Mucosa of descending colon (tissue), 3 donors: ENCODE data around the gene TIMP2. TPM values are rescaled to one million over a fixed set of nuclear protein-coding genes. Genes with fewer than 3 reads are reported as not detected.

ENCODE experiments used
- ATAC-seq: fragments of 200-7000 bp; cut with Tn5 transposase; one replicate; pipeline ENCODE4 v1.9.1; 2020; ENCODE audit warnings: mild to moderate bottlenecking, moderate library complexity
- DNase-seq, 3 donors: peaks; one replicate each; pipeline ENCODE4 v3.0.0-alpha.2; 2020
- H3K36me3 ChIP-seq: fragments of 200-600 bp; one replicate; pipeline ENCODE4 v1.8.0; 2021; ENCODE audit warnings: low read depth, mild to moderate bottlenecking
- H3K4me1 ChIP-seq: fragments of 200-600 bp; one replicate; pipeline ENCODE4 v1.8.0; 2021; ENCODE audit warnings: low read depth, mild to moderate bottlenecking
- H3K4me3 ChIP-seq: fragments of 200-600 bp; one replicate; pipeline ENCODE4 v1.8.0; 2021; ENCODE audit warnings: mild to moderate bottlenecking
- H3K9me3 ChIP-seq: fragments of 200-600 bp; one replicate; pipeline ENCODE4 v1.8.0; 2021; ENCODE audit warnings: mild to moderate bottlenecking
- intact Hi-C, 2 donors: fragments of 100-400 bp; cut with DNase I in 1 of 2; cut with micrococcal nuclease in 1 of 2; formaldehyde crosslinking; loops; one replicate each; pipeline versions ENCODE4 v1.11.0 to v1.11.1; 2022; cut with DNase I, micrococcal nuclease
- total RNA-seq, 3 donors: library from RNA; stranded (reverse); fragmentation: NEBNext Ultra II Directional in 2 of 3; extraction: Animal tissue kit (Norgen Biotek cat#: 25700) in 2 of 3; gene quantifications; one replicate each; pipeline versions ENCODE4 v1.2.1 to v1.2.4, GENCODE V29; 2021 to 2023
- TF ChIP-seq, protein P1 (sequence below): fragments of 200-600 bp; IDR thresholded peaks from one replicate; pipeline ENCODE4 v1.8.0; 2022; ENCODE audit warnings: antibody characterized with exemption, mild to moderate bottlenecking
- donor health status: DM: no; HTN: no; CAD: no; lungs with moderate emphysema.
- donor health status: DM: no; HTN: no; CAD: no.
- donor health status: DM: no; HTN: yes; CAD: no.

Gene TIMP2
- total RNA-seq, 3 donors from 2014 or later, result 44.9 to 268 (median 91.3) TPM

DNA sequence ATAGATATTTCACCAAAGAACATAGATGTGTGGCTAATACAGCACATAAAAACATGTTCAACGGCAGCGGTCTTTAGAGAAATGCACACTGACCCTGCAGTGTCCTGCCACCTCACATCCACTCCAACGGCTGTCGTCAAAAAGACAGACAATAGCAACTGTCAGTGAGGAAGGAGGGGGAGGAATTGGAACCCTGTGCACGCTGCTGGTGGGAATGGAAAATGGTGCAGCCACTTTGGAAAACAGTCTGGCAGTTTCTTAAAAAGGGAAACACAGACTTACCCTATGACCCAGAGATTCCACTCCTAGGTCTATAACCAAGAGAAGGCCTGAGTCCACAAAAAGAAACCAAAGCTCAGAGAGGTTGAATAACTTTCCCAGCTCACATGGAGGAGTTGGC lies 29.9 kb downstream of the TIMP2 start:
- peaks cover 5% of the 10 kb centered on the region for H3K4me1 ChIP-seq

DNA sequence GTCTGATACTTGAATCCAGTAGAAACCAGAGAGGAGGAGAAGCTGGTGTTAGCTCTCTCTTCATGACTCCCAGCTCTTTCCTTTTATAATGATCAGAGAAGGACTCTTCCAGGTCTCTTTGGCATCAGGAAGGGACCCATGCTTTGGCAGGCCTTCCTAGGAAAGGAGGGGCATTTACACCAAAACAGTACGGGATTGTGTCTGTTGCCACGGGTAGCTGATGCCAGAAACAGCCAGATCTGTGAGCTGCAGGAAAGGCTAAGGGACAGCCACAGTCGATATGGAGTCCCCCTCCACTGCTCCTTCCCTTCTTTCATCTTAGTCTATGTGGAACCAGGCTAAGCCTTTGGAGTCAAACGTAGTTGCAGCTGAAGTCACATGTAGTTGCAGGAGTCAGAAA lies 31.5 kb downstream of the TIMP2 start:
- Histone ChIP-seq H3K9me3 (no peaks in the 10 kb centered on the region), H3K4me1 (peaks cover 9% of the 10 kb centered on the region), H3K36me3 (no peaks in the 10 kb centered on the region), H3K4me3 (no peak overlapping the region)
- TF ChIP-seq, protein P1, sequence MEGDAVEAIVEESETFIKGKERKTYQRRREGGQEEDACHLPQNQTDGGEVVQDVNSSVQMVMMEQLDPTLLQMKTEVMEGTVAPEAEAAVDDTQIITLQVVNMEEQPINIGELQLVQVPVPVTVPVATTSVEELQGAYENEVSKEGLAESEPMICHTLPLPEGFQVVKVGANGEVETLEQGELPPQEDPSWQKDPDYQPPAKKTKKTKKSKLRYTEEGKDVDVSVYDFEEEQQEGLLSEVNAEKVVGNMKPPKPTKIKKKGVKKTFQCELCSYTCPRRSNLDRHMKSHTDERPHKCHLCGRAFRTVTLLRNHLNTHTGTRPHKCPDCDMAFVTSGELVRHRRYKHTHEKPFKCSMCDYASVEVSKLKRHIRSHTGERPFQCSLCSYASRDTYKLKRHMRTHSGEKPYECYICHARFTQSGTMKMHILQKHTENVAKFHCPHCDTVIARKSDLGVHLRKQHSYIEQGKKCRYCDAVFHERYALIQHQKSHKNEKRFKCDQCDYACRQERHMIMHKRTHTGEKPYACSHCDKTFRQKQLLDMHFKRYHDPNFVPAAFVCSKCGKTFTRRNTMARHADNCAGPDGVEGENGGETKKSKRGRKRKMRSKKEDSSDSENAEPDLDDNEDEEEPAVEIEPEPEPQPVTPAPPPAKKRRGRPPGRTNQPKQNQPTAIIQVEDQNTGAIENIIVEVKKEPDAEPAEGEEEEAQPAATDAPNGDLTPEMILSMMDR, result no peak
- intact Hi-C loops, result no loop called here
- DNase-seq (no peak), ATAC-seq (no peak)

More for the DNA sequence above, 29.9 kb downstream of the TIMP2 start:
- H3K4me3 ChIP-seq, result no peak overlapping the region
- TF ChIP-seq, protein P1, result no peak
- no peak for ATAC-seq
- no peaks in the 10 kb centered on the region for H3K36me3 ChIP-seq
- DNase-seq, result no peak
- no peaks in the 10 kb centered on the region for H3K9me3 ChIP-seq
- intact Hi-C loops, result no loop called here

- H3K36me3 ChIP-seq, result no peaks in the 10 kb centered on the region
- H3K9me3 ChIP-seq, result no peaks in the 10 kb centered on the region
- DNase-seq (no peak), ATAC-seq (no peak)
- TF ChIP-seq, protein P1, result no peak
- intact Hi-C loops, result no loop called here
- no peak overlapping the region for H3K4me3 ChIP-seq
- peaks cover 9% of the 10 kb centered on the region for H3K4me1 ChIP-seq
These were observed 32.2 kb downstream of the TIMP2 start for GRCh38 chr17:78892936-78893379.

- H3K36me3 ChIP-seq, result no peaks in the 10 kb centered on the region
- DNase-seq (no peak), ATAC-seq (no peak)
- intact Hi-C loops, result no loop called here
- peaks cover 9% of the 10 kb centered on the region for H3K4me1 ChIP-seq
- TF ChIP-seq, protein P1, result no peak
- no peaks in the 10 kb centered on the region for H3K9me3 ChIP-seq
- H3K4me3 ChIP-seq, result no peak overlapping the region
These were observed 32.7 kb downstream of the TIMP2 start for GRCh38 chr17:78892520-78892919.

- no peaks in the 10 kb centered on the region for H3K9me3 ChIP-seq
- intact Hi-C loops, result no loop called here
- H3K4me3 ChIP-seq, result no peak overlapping the region
- DNase-seq (no peak), ATAC-seq (no peak)
- H3K36me3 ChIP-seq, result no peaks in the 10 kb centered on the region
- H3K4me1 ChIP-seq, result peaks cover 9% of the 10 kb centered on the region
- TF ChIP-seq, protein P1, result no peak
These were observed 33.1 kb downstream of the TIMP2 start for GRCh38 chr17:78892062-78892456.
